A549 (cell line): ENCODE results near the gene RALGPS2. TPM values are rescaled to one million over a fixed set of nuclear protein-coding genes. Genes with fewer than 3 reads are reported as not detected.
A peak's percentile ranks its signal among the peaks of the same experiment; 100 is the strongest.

Experiments used
- ATAC-seq, 2 experiments: fragments of 200-7000 bp in 1 of 2; fragments of >200 bp in 1 of 2; cut with Nextera tagmentation in 1 of 2; cut with Tn5 transposase in 1 of 2; 3 replicates each; pipeline versions ENCODE4 v1.8.0 to v1.9.1; 2018 to 2020; ENCODE audit warnings: mild to moderate bottlenecking in 1 of 2, moderate library complexity in 1 of 2
- CTCF ChIA-PET: fragments of 300-600 bp; sonication (Branson Sonifier 250); formaldehyde crosslinking; extraction: SDS; loops from one replicate; lab custom pipeline; 2021; ENCODE audit warnings: antibody characterized with exemption, inconsistent platforms; lab: Yijun Ruan, JAX
- POLR2A ChIA-PET: fragments of 350-600 bp; formaldehyde crosslinking; extraction: SDS; loops from one replicate; lab custom pipeline; 2021; ENCODE audit warnings: antibody characterized with exemption, inconsistent platforms; lab: Yijun Ruan, JAX
- DNase-seq, 2 experiments: peaks; one replicate each; pipeline versions ENCODE4 v3.0.0 to v3.0.0-alpha.2; 2011 to 2016; ENCODE audit warnings: low read depth in 1 of 2, low spot score in 1 of 2
- FAIRE-seq: peaks from 2 replicates; lab custom pipeline; 2011; peaks lifted over from hg19 to GRCh38; lab: Jason Lieb, UNC
- H3K27ac ChIP-seq, 2 experiments: fragments of >200 bp; sonication (Bioruptor Twin); formaldehyde crosslinking; 3 replicates each; pipeline ENCODE4 v1.5.1; 2016 to 2017
- H3K4me1 ChIP-seq: fragments of >200 bp; sonication (Bioruptor Twin); formaldehyde crosslinking; 3 replicates; pipeline ENCODE4 v1.6.1; 2016
- H3K4me2 ChIP-seq: fragments of >200 bp; sonication (Bioruptor Twin); formaldehyde crosslinking; 3 replicates; pipeline ENCODE4 v1.6.1; 2016
- H3K4me3 ChIP-seq: fragments of >200 bp; sonication (Bioruptor Twin); formaldehyde crosslinking; 3 replicates; pipeline ENCODE4 v1.5.1; 2016
- H3K9me3 ChIP-seq: fragments of >200 bp; sonication (Bioruptor Twin); formaldehyde crosslinking; 3 replicates; pipeline ENCODE4 v1.6.1; 2016
- BHLHE40 ChIP-seq: IDR thresholded peaks from 2 replicates; pipeline ENCODE4 v1.6.1; 2012; ENCODE audit warnings: low read depth, low read length, inconsistent platforms
- CEBPB ChIP-seq, 2 experiments: fragments of >200 bp in 1 of 2; sonication (Bioruptor Twin) in 1 of 2; formaldehyde crosslinking in 1 of 2; IDR thresholded peaks; 2 replicates each; pipeline ENCODE4 v1.6.1; 2012 to 2016
- EHF ChIP-seq: fragments of 250-450 bp; sonication (Bioruptor Pico); IDR thresholded peaks from 2 replicates; pipeline ENCODE4 v1.5.0; 2020; ENCODE audit warnings: mild to moderate bottlenecking
- EHMT2 ChIP-seq: fragments of 200-600 bp; sonication (generic); IDR thresholded peaks from 2 replicates; pipeline ENCODE4 v1.6.1; 2016; ENCODE audit warnings: antibody characterized with exemption, low read depth, mild to moderate bottlenecking, moderate library complexity
- FOSL2 ChIP-seq, 2 experiments: fragments of 450-650 bp in 1 of 2; fragments of >200 bp in 1 of 2; sonication (Bioruptor Twin) in 1 of 2; formaldehyde crosslinking; IDR thresholded peaks; 2 replicates each; pipeline versions ENCODE4 v1.5.0 to v1.6.1; 2016 to 2020; ENCODE audit warnings: mild to moderate bottlenecking in 1 of 2, moderate library complexity in 1 of 2
- FOXS1 ChIP-seq: fragments of 250-450 bp; sonication (Bioruptor Pico); IDR thresholded peaks from 2 replicates; pipeline ENCODE4 v1.5.0; 2020; ENCODE audit warnings: mild to moderate bottlenecking, moderate library complexity
- GATA3 ChIP-seq: IDR thresholded peaks from 2 replicates; pipeline ENCODE4 v1.6.1; 2012; ENCODE audit warnings: borderline replicate concordance
- HDAC2 ChIP-seq: fragments of 200-600 bp; sonication (generic); IDR thresholded peaks from 2 replicates; pipeline ENCODE4 v1.6.1; 2016
- HOXB13 ChIP-seq: fragments of 250-450 bp; sonication (Bioruptor Pico); IDR thresholded peaks from 2 replicates; pipeline ENCODE4 v1.5.0; 2020; ENCODE audit warnings: low read depth, mild to moderate bottlenecking, moderate library complexity
- JUN ChIP-seq, 2 experiments: fragments of >200 bp; sonication (Bioruptor Twin); formaldehyde crosslinking; IDR thresholded peaks; 2 replicates in 1 of 2; 3 replicates in 1 of 2; pipeline ENCODE4 v1.6.1; 2016 to 2017
- JUNB ChIP-seq: fragments of >200 bp; sonication (Bioruptor Twin); formaldehyde crosslinking; IDR thresholded peaks from 2 replicates; pipeline ENCODE4 v1.6.1; 2016
- KDM5A ChIP-seq: fragments of 200-600 bp; sonication (generic); IDR thresholded peaks from 2 replicates; pipeline ENCODE4 v1.6.1; 2016; ENCODE audit warnings: antibody characterized with exemption, mild to moderate bottlenecking
- POLR2A ChIP-seq: IDR thresholded peaks from 2 replicates; pipeline ENCODE4 v1.6.1; 2012; ENCODE audit warnings: mild to moderate bottlenecking, low read length
- RAD21 ChIP-seq, 2 experiments: fragments of >200 bp in 1 of 2; sonication (Bioruptor Twin) in 1 of 2; formaldehyde crosslinking in 1 of 2; IDR thresholded peaks in 1 of 2; conservative IDR thresholded peaks in 1 of 2; 2 replicates in 1 of 2; 3 replicates in 1 of 2; pipeline ENCODE4 v1.6.1; 2012 to 2018; ENCODE audit warnings: inconsistent platforms in 1 of 2
- RCOR1 ChIP-seq: fragments of 150-350 bp; IDR thresholded peaks from 2 replicates; pipeline ENCODE4 v1.6.1; 2014; ENCODE audit warnings: antibody characterized with exemption, low read length, low read depth
- RFX5 ChIP-seq: fragments of 450-650 bp; IDR thresholded peaks from 2 replicates; pipeline ENCODE4 v1.7.1; 2014; ENCODE audit warnings: antibody characterized with exemption, mild to moderate bottlenecking, moderate library complexity
- RNF2 ChIP-seq: fragments of 200-600 bp; sonication (generic); IDR thresholded peaks from 2 replicates; pipeline ENCODE4 v1.6.1; 2016; ENCODE audit warnings: low read depth, mild to moderate bottlenecking, antibody characterized with exemption, moderate library complexity, borderline replicate concordance
- SMC3 ChIP-seq: fragments of >200 bp; sonication (Bioruptor Twin); formaldehyde crosslinking; IDR thresholded peaks from 3 replicates; pipeline ENCODE4 v1.6.1; 2018; ENCODE audit warnings: inconsistent platforms
- ZNF302 ChIP-seq: fragments of 250-450 bp; sonication (Bioruptor Pico); IDR thresholded peaks from 2 replicates; pipeline ENCODE4 v1.9.0; 2021; ENCODE audit warnings: inconsistent platforms, mild to moderate bottlenecking, moderate library complexity
- ZSCAN20 ChIP-seq: fragments of 250-450 bp; sonication (Bioruptor Pico); IDR thresholded peaks from 2 replicates; pipeline ENCODE4 v1.8.0; 2022; ENCODE audit warnings: mild to moderate bottlenecking, moderate library complexity
- WGBS: methylation state at CpG from one replicate; pipeline ENCODE4 v1.1.6; 2017; ENCODE audit errors: missing lambda C conversion rate; 5-methylcytosine and 5-hydroxymethylcytosine counted together
- polyA plus RNA-seq, 4 experiments: library from polyadenylated mRNA; depleted of rRNA in 3 of 4; stranded (reverse); fragments of >200 nt; fragmentation: RNase III in 1 of 4; extraction: RNeasy Plus Mini Kit Qiagen cat#74134 plus additional on column Dnase treatment in 1 of 4; gene quantifications; 2 replicates in 3 of 4; 3 replicates in 1 of 4; pipeline ENCODE4 v1.2.3, GENCODE V29; 2011 to 2017
- TF ChIP-seq, protein P1 (sequence below): fragments of 450-650 bp; IDR thresholded peaks from 2 replicates; pipeline ENCODE4 v1.6.1; 2014; ENCODE audit warnings: antibody characterized with exemption
- TF ChIP-seq, protein P2 (sequence below): IDR thresholded peaks from 2 replicates; pipeline ENCODE4 v1.6.1; 2012
- TF ChIP-seq, protein P3 (sequence below): fragments of 150-350 bp; IDR thresholded peaks from 2 replicates; pipeline ENCODE4 v1.6.1; 2014; ENCODE audit warnings: low read depth, mild to moderate bottlenecking, low read length
- TF ChIP-seq, protein P4 (sequence below): fragments of >200 bp; sonication (Bioruptor Twin); formaldehyde crosslinking; IDR thresholded peaks from 2 replicates; pipeline ENCODE4 v1.6.1; 2016
- TF ChIP-seq, protein P5 (sequence below): IDR thresholded peaks from 2 replicates; pipeline ENCODE4 v1.6.1; 2012; ENCODE audit warnings: low read depth, borderline replicate concordance
- TF ChIP-seq, protein P6 (sequence below): fragments of >200 bp; sonication (Bioruptor Twin); formaldehyde crosslinking; IDR thresholded peaks from 3 replicates; pipeline ENCODE4 v1.6.1; 2016

RALGPS2 gene
- polyA plus RNA-seq, 2 of the 4 experiments (the other 2 are of a cell fraction), result 11.8 to 18.6 TPM

DNA sequence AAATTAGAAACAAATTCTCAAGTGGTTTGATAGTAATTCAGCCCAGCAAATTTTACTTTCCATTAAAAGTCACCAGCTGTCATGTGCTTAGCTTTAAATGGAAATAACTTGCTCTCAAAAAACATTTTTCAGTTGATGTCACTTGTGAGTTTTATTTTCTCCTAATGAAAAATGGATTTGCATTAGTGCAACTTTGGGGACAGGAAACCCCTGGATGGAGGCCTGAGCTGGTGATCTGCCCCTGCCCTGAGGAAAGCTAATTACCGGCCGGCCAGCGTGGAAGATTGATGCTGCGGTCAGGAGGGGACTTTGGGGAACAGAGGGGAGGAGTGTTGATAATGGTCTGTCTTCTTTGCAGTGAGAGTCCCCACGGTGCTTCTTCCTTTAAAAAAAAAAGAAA is 212.7 kb downstream of the RALGPS2 start:
- FAIRE-seq, result no peak
- ATAC-seq, result no peak
- no peak overlapping the region for H3K27ac ChIP-seq
- no peak overlapping the region for H3K4me2 ChIP-seq
- H3K9me3 ChIP-seq, result no peaks in the 10 kb centered on the region
- DNase-seq, result no peak
- H3K4me1 ChIP-seq, result no peaks in the 10 kb centered on the region
- POLR2A ChIA-PET, result no interaction called here
- CTCF ChIA-PET, result interaction anchor here (1.7 kb wide), 1 partner anchor 65 kb away, joined by 4 read pairs; no protein-coding TSS in a partner anchor
- TF ChIP-seq POLR2A (no peak), BHLHE40 (no peak), JUNB (no peak), RFX5 (no peak), RCOR1 (no peak)
- TF ChIP-seq, protein P1, sequence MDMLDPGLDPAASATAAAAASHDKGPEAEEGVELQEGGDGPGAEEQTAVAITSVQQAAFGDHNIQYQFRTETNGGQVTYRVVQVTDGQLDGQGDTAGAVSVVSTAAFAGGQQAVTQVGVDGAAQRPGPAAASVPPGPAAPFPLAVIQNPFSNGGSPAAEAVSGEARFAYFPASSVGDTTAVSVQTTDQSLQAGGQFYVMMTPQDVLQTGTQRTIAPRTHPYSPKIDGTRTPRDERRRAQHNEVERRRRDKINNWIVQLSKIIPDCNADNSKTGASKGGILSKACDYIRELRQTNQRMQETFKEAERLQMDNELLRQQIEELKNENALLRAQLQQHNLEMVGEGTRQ, result no peak
- TF ChIP-seq, protein P2, sequence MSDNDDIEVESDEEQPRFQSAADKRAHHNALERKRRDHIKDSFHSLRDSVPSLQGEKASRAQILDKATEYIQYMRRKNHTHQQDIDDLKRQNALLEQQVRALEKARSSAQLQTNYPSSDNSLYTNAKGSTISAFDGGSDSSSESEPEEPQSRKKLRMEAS, result no peak
- H3K4me3 ChIP-seq, result no peak overlapping the region
- WGBS, result 82% methylated on average over 5 of the region's 5 CpGs

DNA sequence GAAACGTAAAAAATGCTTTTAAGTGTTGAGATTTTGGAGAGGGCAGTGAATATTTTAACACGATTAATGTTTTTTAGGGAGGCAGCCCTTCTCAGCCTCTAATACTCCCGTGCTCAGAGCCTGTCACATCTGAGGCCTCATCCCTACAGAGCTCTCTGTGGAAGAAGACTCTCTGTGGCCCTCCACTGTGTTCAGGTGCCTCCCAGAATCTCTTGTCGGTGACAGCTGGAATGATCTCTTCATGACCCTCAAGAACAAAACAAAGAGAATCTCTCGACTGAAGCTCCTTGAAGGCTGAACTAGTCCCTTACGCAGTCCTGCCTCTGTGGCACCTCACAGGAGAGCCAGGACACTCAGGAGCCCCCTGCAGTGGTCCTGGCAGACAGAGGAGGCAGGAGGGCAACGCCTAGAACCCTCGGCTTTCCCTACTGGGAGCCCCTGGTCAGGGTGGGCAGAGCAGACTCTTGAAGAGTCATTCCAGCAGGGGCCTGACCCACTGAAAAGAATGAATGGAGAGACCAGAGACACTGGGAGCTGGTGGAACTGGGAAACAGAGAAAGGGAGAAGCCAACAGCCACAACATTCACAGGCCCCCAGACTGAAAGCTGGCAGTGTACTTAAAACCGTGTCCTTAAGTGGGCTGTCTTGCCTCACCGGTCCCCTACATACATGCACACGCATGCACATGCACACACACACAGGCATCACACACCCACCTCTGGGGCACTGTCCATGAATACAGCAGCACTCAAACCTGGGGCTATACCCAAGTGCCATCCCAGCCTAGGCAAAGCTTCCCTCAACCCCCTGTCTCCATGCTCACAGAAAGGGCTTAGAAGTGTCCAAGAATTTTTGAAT is 213.3 kb downstream of the RALGPS2 start:
- DNase-seq, result no peak
- FAIRE-seq, result no peak
- POLR2A ChIA-PET, result interaction anchor here (0.6 kb wide), 1 partner anchor 39 kb away, joined by 3 read pairs; no protein-coding TSS in a partner anchor
- H3K4me3 ChIP-seq, result no peak overlapping the region
- H3K27ac ChIP-seq, result no peak overlapping the region
- no peak overlapping the region for H3K4me2 ChIP-seq
- CTCF ChIA-PET, result interaction anchor here (1.7 kb wide), 1 partner anchor 64 kb away, joined by 4 read pairs; no protein-coding TSS in a partner anchor
- peak in 1 of 2 experiments; percentile 39; a peak in 3 of 6 replicates for ATAC-seq
- no peaks in the 10 kb centered on the region for H3K9me3 ChIP-seq
- 57% methylated on average over 11 of the region's 11 CpGs for WGBS
- no peaks in the 10 kb centered on the region for H3K4me1 ChIP-seq
- TF ChIP-seq BHLHE40, result no peak
- no peak for TF ChIP-seq SMC3
- TF ChIP-seq, protein P3, sequence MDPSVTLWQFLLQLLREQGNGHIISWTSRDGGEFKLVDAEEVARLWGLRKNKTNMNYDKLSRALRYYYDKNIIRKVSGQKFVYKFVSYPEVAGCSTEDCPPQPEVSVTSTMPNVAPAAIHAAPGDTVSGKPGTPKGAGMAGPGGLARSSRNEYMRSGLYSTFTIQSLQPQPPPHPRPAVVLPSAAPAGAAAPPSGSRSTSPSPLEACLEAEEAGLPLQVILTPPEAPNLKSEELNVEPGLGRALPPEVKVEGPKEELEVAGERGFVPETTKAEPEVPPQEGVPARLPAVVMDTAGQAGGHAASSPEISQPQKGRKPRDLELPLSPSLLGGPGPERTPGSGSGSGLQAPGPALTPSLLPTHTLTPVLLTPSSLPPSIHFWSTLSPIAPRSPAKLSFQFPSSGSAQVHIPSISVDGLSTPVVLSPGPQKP, result no peak
- TF ChIP-seq CEBPB (IDR thresholded peaks at IDR 0.05), result no peak
- TF ChIP-seq RAD21 (conservative IDR thresholded peaks at IDR 0.05 in 1 of 2, IDR thresholded peaks at IDR 0.05 in 1 of 2), result no peak
- no peak for TF ChIP-seq HDAC2
- TF ChIP-seq, all 56 proteins: peak for 0

DNA sequence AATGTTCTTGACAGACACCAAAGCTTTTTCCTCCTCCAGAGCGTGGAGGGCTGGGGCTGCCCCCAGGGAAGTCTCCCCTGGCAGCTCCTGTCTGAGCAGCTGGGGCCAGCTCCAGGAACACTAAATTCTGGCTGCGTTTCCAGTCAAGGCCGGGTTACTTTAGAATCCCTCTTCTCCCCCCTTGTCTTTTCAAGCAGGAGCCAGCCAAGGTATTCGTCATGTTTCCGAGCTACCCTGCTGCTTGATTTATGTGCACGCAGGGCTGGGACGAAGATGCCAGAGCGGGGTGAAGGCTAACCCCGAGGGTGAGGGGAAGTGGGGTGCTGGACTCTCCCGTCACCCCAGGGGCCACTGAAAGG is 213.9 kb downstream of the RALGPS2 start:
- no peaks in the 10 kb centered on the region for H3K9me3 ChIP-seq
- 62% methylated on average over 10 of the region's 10 CpGs for WGBS
- no peak for DNase-seq
- POLR2A ChIA-PET, result interaction anchor here (0.6 kb wide), 1 partner anchor 39 kb away, joined by 3 read pairs; no protein-coding TSS in a partner anchor
- H3K4me1 ChIP-seq, result no peaks in the 10 kb centered on the region
- no peak overlapping the region for H3K4me3 ChIP-seq
- H3K27ac ChIP-seq, result no peak overlapping the region
- no peak; a peak in 1 of 6 replicates for ATAC-seq
- no peak for FAIRE-seq
- CTCF ChIA-PET, result interaction anchor here (0.7 kb wide), 1 partner anchor 171 kb away, joined by 4 read pairs; no protein-coding TSS in a partner anchor
- H3K4me2 ChIP-seq, result no peak overlapping the region
- TF ChIP-seq EHF, result no peak
- no peak for TF ChIP-seq FOXS1
- TF ChIP-seq KDM5A, result no peak
- TF ChIP-seq FOSL2 (IDR thresholded peaks at IDR 0.05), result no peak
- no peak for TF ChIP-seq FOSL2 (CRISPR knock-in tag; IDR thresholded peaks at IDR 0.05)
- TF ChIP-seq, protein P4, sequence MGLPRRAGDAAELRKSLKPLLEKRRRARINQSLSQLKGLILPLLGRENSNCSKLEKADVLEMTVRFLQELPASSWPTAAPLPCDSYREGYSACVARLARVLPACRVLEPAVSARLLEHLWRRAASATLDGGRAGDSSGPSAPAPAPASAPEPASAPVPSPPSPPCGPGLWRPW, result no peak
- no peak for TF ChIP-seq RCOR1
- TF ChIP-seq, protein P3, result no peak
- TF ChIP-seq, protein P5, sequence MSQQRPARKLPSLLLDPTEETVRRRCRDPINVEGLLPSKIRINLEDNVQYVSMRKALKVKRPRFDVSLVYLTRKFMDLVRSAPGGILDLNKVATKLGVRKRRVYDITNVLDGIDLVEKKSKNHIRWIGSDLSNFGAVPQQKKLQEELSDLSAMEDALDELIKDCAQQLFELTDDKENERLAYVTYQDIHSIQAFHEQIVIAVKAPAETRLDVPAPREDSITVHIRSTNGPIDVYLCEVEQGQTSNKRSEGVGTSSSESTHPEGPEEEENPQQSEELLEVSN, result no peak
- no peak for TF ChIP-seq ZSCAN20
- TF ChIP-seq SMC3, result no peak
- no peak for TF ChIP-seq POLR2A
- TF ChIP-seq HDAC2, result no peak
- TF ChIP-seq JUN (IDR thresholded peaks at IDR 0.05), result no peak
- no peak for TF ChIP-seq ZNF302 (CRISPR knock-in tag)
- TF ChIP-seq HOXB13 (CRISPR knock-in tag), result no peak
- no peak for TF ChIP-seq EHMT2
- no peak for TF ChIP-seq GATA3
- TF ChIP-seq, protein P6, sequence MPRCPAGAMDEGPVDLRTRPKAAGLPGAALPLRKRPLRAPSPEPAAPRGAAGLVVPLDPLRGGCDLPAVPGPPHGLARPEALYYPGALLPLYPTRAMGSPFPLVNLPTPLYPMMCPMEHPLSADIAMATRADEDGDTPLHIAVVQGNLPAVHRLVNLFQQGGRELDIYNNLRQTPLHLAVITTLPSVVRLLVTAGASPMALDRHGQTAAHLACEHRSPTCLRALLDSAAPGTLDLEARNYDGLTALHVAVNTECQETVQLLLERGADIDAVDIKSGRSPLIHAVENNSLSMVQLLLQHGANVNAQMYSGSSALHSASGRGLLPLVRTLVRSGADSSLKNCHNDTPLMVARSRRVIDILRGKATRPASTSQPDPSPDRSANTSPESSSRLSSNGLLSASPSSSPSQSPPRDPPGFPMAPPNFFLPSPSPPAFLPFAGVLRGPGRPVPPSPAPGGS, result no peak
- TF ChIP-seq RNF2, result no peak
